Epithelial cell of prostate (primary cell): ENCODE data around the gene SEMA5A.

Experiments
- DNase-seq: peaks from one replicate; pipeline ENCODE4 v3.0.0-alpha.2; 2011; ENCODE audit warnings: low read depth, low spot score
- H3K27ac ChIP-seq: fragments of 450-650 bp; 2 replicates; pipeline ENCODE4 v1.5.1; 2017; ENCODE audit warnings: mild to moderate bottlenecking

SEMA5A gene

GRCh38 chr5:9196403-9197227, 349.3 kb downstream of the SEMA5A start:
- no peak overlapping the region for H3K27ac ChIP-seq
- peak; percentile 41 for DNase-seq

- H3K27ac ChIP-seq = no peak overlapping the region
- no peak for DNase-seq
These were observed 351.4 kb downstream of the SEMA5A start for GRCh38 chr5:9194509-9194908.

- no peak overlapping the region for H3K27ac ChIP-seq
- no peak for DNase-seq
These were observed 353.6 kb downstream of the SEMA5A start for GRCh38 chr5:9192266-9192665.

GRCh38 chr5:9189681-9190080, 356.2 kb downstream of the SEMA5A start:
- DNase-seq = no peak
- no peak overlapping the region for H3K27ac ChIP-seq

- no peak overlapping the region for H3K27ac ChIP-seq
- no peak for DNase-seq
These were observed 356.9 kb downstream of the SEMA5A start for GRCh38 chr5:9188956-9189355.

- H3K27ac ChIP-seq = peak overlapping the region; percentile 46
- DNase-seq = no peak
These were observed 357.7 kb downstream of the SEMA5A start for GRCh38 chr5:9188131-9188530.

- peak overlapping the region; percentile 46 for H3K27ac ChIP-seq
- no peak for DNase-seq
These were observed 358.3 kb downstream of the SEMA5A start for GRCh38 chr5:9187614-9188013.

GRCh38 chr5:9186069-9186468, 359.8 kb downstream of the SEMA5A start:
- no peak for DNase-seq
- no peak overlapping the region for H3K27ac ChIP-seq

GRCh38 chr5:9183992-9184391, 361.9 kb downstream of the SEMA5A start:
- DNase-seq = no peak
- H3K27ac ChIP-seq = no peak overlapping the region

GRCh38 chr5:9182899-9183695, 362.8 kb downstream of the SEMA5A start:
- H3K27ac ChIP-seq = no peak overlapping the region
- no peak for DNase-seq

GRCh38 chr5:9176641-9177040, 369.2 kb downstream of the SEMA5A start:
- no peak overlapping the region for H3K27ac ChIP-seq
- no peak for DNase-seq

- H3K27ac ChIP-seq = peak overlapping the region; percentile 62
- DNase-seq = no peak
These were observed 371.4 kb downstream of the SEMA5A start for GRCh38 chr5:9174446-9174845.

- DNase-seq = no peak
- H3K27ac ChIP-seq = peak overlapping the region; percentile 62
These were observed 372.4 kb downstream of the SEMA5A start for GRCh38 chr5:9173281-9174048.

GRCh38 chr5:9170026-9170425, 375.8 kb downstream of the SEMA5A start:
- peak overlapping the region; percentile 51 for H3K27ac ChIP-seq
- DNase-seq = no peak

- peak overlapping the region; percentile 51 for H3K27ac ChIP-seq
- DNase-seq = no peak
These were observed 376.3 kb downstream of the SEMA5A start for GRCh38 chr5:9169557-9169902.

GRCh38 chr5:9168791-9169556, 376.9 kb downstream of the SEMA5A start:
- H3K27ac ChIP-seq = peak overlapping the region; percentile 51
- DNase-seq = peak; percentile 34

GRCh38 chr5:9166202-9167112, 379.4 kb downstream of the SEMA5A start:
- H3K27ac ChIP-seq = no peak overlapping the region
- no peak for DNase-seq

- DNase-seq = no peak
These were observed 380.3 kb downstream of the SEMA5A start for GRCh38 chr5:9165546-9165945.

GRCh38 chr5:9160747-9161146, 385.1 kb downstream of the SEMA5A start:
- DNase-seq = no peak
- no peak overlapping the region for H3K27ac ChIP-seq

More at GRCh38 chr5:9165546-9165945, 380.3 kb downstream of the SEMA5A start:
- H3K27ac ChIP-seq = no peak overlapping the region
